GM12864 (cell line): Measurements from ENCODE around the gene SPEN.

Source experiments
- DNase-seq: peaks from one replicate; pipeline ENCODE4 v3.0.0-alpha.2; 2011; ENCODE audit warnings: low read depth
- H3K4me3 ChIP-seq: 2 replicates; pipeline ENCODE4 v1.5.1; 2011; ENCODE audit warnings: mild to moderate bottlenecking, low read depth, low read length, control low read depth
- CTCF ChIP-seq: IDR thresholded peaks from 2 replicates; pipeline ENCODE4 v1.5.1; 2011; ENCODE audit warnings: low read depth, mild to moderate bottlenecking, moderate library complexity, low read length, control low read depth, inconsistent platforms; ENCODE audit errors: missing control alignments

SPEN gene

GRCh38 chr1:15935056-15935950 is 87.8 kb downstream of the SPEN start:
- no peak for TF ChIP-seq CTCF
- DNase-seq = no peak

GRCh38 chr1:15936025-15936424 is 88.5 kb downstream of the SPEN start:
- H3K4me3 ChIP-seq = no peak overlapping the region
- no peak for DNase-seq
- no peak for TF ChIP-seq CTCF

More at GRCh38 chr1:15935056-15935950, 87.8 kb downstream of the SPEN start:
- H3K4me3 ChIP-seq = no peak overlapping the region

GRCh38 chr1:15937146-15937545 is 89.6 kb downstream of the SPEN start:
- H3K4me3 ChIP-seq = no peak overlapping the region
- TF ChIP-seq CTCF = no peak
- DNase-seq = no peak

- H3K4me3 ChIP-seq = no peak overlapping the region
- no peak for DNase-seq
- peak; percentile 24 for TF ChIP-seq CTCF
These were observed 90.2 kb downstream of the SPEN start for GRCh38 chr1:15937706-15938168.

- no peak overlapping the region for H3K4me3 ChIP-seq
- TF ChIP-seq CTCF = no peak
- DNase-seq = no peak
These were observed 91.2 kb downstream of the SPEN start for GRCh38 chr1:15938628-15939161.

GRCh38 chr1:15939181-15940109 is 91.9 kb downstream of the SPEN start:
- no peak for DNase-seq
- no peak overlapping the region for H3K4me3 ChIP-seq
- TF ChIP-seq CTCF = no peak
